GM12878 (cell line): Measurements from ENCODE around the gene R3HDM1. TPM values are rescaled to one million over a fixed set of nuclear protein-coding genes. Genes with fewer than 3 reads are reported as not detected.

Source experiments
- BMI1 ChIP-seq: fragments of 450-650 bp; IDR thresholded peaks from 2 replicates; pipeline ENCODE4 v1.6.1; 2016; ENCODE audit warnings: mild to moderate bottlenecking, moderate library complexity, borderline replicate concordance
- CUX1 ChIP-seq: IDR thresholded peaks from 2 replicates; pipeline ENCODE4 v1.6.1; 2012; ENCODE audit warnings: improper control_type of control experiment, low read depth, low read length; ENCODE audit not compliant: insufficient replicate concordance
- NKRF ChIP-seq: fragments of 450-650 bp; conservative IDR thresholded peaks from 2 replicates; pipeline ENCODE4 v1.6.1; 2017; ENCODE audit warnings: mild to moderate bottlenecking, moderate library complexity
- ZBED1 ChIP-seq: IDR thresholded peaks from 2 replicates; pipeline ENCODE4 v1.6.1; 2016; ENCODE audit warnings: borderline replicate concordance
- ZNF207 ChIP-seq: fragments of 450-650 bp; IDR thresholded peaks from 2 replicates; pipeline ENCODE4 v1.6.1; 2014; ENCODE audit warnings: antibody characterized with exemption, mild to moderate bottlenecking, borderline replicate concordance
- polyA plus RNA-seq, 11 experiments: library from polyadenylated mRNA; depleted of rRNA in 4 of 11; unstranded in 6 of 11; stranded (reverse) in 5 of 11; fragments of >200 nt; fragmentation: Nextera tagmentation in 4 of 11; fragmentation: Illumina TruSeq in 1 of 11; extraction: Ambion mirVana in 4 of 11; extraction: Trizol in 1 of 11; gene quantifications; 1 replicate in 1 of 11; 2 replicates in 10 of 11; pipeline versions ENCODE4 v1.2.1 to v1.2.3, GENCODE V29; 2011 to 2016; ENCODE audit warnings: inconsistent platforms in 2 of 11, missing spikeins in 2 of 11, low read depth in 1 of 11
- total RNA-seq, 4 experiments: library from RNA; depleted of rRNA in 3 of 4; stranded (reverse); fragments of >200 nt in 3 of 4; fragmentation: Illumina TruSeq in 1 of 4; extraction: Trizol in 1 of 4; gene quantifications; 2 replicates each; pipeline versions ENCODE4 v1.2.1 to v1.2.3, GENCODE V29; 2013 to 2021

The R3HDM1 gene
- total and polyA plus RNA-seq, 10 of the 15 experiments (the other 5 are each of a cell fraction or from before 2014, with no cell fraction given) = 16.8 to 89.6 (median 47.7) TPM

GRCh38 chr2:135637456-135638087 is 106.3 kb downstream of the R3HDM1 start (continued):
- no peak for TF ChIP-seq CUX1
- TF ChIP-seq NKRF = no peak
- no peak for TF ChIP-seq BMI1
- no peak for TF ChIP-seq ZNF207
- 0 out of 2 replicates have a peak, but pooled peaks have one; percentile 32 for TF ChIP-seq ZBED1
